Activated naive CD4-positive, alpha-beta T cell treated with Interleukin-2 at 50 U/mL for 16 hours (primary cell): Measurements from ENCODE around the gene DUSP1.

Source experiments
- DNase-seq: peaks from one replicate; pipeline ENCODE4 v3.0.0-alpha.2; 2020

Gene DUSP1

GRCh38 chr5:172741206-172741582 lies 29.8 kb downstream of the DUSP1 start:
- DNase-seq, result no peak

DNA sequence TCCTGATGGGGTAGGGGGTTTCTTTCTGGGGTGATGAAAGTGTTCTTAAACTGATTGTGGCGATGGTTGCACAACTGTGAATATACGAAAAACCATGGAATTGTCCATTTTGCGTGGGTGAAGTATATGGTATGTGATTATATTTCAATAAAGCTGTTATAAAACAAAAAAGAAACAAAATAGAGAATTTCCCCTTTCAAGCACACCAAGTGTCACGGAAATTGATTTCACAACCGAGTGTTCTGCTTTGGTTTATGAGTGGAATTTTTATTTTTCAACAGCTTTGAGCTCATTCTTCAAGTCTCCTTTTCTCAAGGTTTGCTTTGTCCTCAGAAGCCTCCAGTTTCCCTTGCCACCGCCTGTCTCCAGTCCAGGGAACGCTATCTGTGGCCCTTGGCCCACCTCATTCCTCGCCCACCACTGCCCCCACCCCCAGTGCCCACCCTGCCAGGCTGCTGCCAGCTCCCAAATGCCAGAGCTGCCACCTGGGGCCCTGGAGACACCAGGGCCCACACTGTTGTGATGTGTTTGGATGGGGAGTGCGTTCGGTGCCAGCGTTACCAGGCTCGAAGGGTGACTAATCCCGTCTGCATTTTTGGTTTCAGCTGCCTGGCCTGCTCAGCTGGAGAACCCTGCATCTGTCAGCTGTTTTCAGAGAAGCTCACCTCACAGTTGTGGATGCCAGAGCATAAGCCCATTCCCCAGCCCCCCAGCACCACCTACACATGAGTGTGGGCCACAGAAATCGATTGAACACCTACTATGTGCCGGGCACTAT lies 30.4 kb downstream of the DUSP1 start:
- DNase-seq, result no peak

DNA sequence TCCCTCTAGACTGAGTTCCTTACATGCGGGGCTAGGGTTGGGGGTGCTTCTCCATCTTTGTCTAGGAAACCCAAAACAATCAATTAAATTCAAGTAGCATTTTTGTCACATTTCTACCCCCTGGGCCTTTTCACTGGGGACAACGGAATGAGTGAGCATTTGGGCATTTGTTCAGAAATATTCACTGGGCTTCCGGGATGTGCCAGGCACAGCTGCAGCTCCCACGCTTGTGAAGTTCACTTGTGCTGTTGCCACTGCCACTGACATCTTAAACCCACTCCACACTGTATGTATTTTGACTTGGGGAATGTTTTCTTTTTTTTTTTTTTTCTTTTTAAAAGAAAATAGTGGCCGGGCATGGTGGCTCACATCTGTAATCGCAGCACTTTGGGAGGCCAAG lies 31.6 kb downstream of the DUSP1 start:
- no peak for DNase-seq

GRCh38 chr5:172736508-172737135 lies 34.4 kb downstream of the DUSP1 start:
- DNase-seq, result no peak

DNA sequence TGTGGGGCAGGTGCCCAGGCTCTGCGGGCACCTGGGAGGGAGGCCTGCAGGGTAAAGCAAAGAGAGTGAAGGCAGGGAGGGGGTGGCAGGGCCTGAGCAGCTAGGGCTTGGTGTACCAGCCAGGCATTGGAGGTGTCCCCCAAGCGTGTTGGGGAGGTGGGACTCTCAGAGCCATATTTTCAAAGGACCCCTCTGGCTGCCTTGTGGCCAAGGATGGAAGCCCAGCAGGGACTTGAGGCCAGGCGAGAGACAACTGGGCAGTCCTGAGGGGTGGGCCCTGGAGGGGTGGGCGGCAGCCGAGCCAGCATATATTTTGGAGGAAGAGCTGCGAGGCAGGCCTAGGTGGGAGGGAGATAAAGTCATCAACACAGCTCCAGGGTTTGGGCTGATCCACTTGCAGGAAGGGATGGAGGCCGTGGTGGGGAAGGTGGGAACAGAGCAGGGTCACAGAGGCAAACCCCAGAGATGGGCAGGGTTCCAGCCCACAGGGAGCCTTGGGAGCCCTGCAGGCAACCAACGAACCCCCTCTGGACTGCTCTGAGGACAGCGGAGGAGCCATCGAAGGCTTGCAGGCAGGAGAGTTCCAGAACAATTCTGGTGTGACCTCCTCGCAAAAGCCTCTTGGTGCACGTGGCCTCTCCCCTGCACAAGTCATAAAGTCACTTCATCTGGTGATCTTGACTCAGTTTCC lies 35.7 kb downstream of the DUSP1 start:
- DNase-seq, result no peak

DNA sequence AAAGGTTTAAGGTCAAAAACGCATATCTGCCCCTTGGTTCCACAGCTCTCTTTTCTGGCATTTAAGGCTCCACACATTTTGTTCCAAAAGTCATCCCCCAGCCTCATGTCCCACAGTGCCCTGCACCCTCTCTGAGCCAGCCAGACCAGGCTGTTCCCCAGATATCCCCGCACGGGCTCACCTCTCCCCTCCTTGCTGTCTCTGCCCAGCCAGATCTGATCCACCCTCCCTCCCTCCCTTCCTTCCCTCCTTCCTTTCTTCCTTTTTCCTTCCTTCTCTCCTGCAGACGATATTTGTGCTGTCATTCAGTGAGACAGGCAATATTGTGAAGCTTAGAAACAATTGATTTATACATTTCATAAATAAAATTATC lies 37.0 kb downstream of the DUSP1 start:
- no peak for DNase-seq

DNA sequence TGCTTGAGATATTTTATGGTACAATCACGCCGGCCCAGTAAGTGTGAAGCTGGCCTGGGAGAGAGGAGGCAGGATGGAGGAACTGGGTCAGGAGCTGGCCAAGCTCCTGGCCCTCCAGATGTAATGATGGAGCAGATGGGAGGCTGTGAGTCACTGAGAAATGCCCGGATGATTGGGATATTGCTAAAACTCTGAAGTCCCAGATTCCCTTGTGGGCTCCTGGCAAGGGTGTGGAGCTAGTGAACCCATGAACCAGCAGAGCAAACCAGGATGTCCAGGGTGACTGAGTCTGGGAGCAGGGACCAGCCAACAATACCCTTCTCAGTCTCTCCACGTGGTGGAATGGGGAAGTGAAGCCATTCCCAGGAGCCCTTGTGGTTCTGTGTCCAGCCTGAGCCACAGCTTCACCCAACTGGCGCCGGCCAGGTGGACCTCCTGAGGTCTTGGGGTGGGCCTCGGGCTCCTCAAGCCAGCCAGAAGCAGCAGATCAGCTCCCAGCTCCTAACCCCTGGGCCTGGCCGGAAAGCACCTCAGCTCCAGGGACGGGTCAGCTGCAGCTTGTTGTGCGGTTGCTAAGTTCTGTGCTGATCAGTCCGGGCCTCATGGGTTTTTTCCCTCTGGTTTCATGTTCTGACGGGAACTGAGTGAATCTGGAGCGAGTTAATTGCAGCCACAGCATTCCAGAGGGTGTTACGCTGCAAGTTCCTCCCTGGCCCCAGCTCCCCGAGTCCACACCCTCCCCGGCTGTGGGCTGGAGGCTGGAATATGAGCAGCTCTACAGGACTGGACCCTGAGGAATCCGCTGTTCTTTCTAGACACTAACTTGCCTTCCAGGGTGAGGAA lies 37.6 kb downstream of the DUSP1 start:
- DNase-seq, result no peak

DNA sequence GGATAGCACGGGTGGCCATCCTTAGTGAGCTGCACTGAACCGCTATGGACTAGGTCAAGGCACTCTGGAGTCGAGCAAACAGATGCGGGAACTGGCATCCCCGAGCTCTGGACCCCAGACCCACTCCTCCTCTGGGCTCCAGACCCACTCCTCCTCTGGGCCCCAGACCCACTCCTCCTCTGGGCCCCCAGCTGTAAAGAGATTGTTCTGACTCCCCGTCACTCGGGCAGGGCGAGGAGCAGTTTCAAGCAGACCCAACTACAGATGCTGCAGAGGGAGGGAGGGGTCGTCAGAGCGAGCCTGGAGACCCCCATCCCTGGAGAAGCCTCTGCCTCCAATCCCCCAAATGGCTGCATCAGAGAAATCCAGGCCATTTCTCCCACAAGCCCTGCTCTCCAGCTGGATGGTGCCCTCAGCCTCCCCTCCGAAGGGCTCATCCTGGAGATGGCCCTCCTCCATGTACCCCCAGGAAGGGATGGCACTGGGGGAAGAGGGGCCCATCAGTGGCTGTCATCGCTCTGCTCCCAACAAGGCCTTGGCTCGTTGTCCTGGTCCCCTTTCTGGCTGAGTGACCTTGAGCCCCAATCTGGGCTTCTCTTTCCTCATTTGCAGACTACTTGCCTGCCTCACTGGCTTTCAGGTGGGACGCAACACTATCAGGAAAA lies 38.7 kb downstream of the DUSP1 start:
- no peak for DNase-seq

DNA sequence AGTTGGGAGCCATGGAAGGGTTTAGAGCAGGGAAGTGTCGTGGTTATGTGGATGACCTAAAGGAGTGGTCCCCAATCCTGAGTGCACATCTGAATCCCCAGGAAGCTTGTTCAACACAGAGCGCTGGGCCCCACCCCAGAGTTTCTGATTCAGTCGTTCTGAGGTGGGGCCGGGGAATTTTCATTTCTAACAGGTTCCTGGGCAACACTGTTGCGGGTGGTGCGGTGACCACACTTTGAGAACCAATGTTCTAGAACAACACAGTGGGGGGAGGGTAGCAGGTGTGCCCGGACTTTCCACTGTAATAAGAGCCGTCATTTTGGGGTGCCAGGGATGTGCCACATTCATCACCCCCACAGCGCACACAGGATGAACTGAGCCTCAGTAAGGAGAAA lies 39.3 kb downstream of the DUSP1 start:
- no peak for DNase-seq

DNA sequence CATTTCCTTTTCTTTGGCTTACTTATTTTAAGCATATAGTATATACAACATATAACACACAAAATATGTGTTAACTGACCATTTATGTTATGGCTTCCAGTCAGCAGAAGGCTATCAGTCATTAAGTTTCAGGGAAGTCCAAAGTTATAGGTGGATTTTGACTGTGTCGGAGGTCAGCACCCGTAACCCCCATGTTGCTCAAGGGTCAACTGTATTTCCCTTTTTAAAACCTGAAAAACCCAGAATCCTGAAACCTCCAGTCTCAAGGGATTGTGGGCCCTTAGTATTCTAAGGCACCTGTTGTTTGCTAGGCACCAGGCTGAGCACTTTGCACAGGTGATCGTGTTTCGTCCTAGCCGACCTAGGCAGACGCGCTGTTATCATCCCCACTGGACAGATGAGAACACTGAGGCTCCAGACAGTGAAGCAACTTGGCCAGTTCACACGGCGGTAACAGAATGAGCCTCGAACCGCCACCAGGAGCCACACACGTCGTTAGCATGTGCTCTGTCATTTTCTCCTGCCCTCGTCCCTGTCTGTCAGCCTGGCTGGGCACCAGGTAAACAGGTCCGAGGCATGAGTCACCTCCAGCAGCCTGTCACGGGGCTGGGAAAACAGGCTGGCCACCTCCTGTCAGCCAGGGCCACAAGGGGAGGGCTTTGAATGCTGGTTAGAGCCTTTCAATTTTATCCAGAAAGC lies 39.9 kb downstream of the DUSP1 start:
- DNase-seq, result no peak

GRCh38 chr5:172730222-172730621 lies 40.8 kb downstream of the DUSP1 start:
- DNase-seq, result no peak

- no peak for DNase-seq
These were observed 41.4 kb downstream of the DUSP1 start for GRCh38 chr5:172729588-172729987.

DNA sequence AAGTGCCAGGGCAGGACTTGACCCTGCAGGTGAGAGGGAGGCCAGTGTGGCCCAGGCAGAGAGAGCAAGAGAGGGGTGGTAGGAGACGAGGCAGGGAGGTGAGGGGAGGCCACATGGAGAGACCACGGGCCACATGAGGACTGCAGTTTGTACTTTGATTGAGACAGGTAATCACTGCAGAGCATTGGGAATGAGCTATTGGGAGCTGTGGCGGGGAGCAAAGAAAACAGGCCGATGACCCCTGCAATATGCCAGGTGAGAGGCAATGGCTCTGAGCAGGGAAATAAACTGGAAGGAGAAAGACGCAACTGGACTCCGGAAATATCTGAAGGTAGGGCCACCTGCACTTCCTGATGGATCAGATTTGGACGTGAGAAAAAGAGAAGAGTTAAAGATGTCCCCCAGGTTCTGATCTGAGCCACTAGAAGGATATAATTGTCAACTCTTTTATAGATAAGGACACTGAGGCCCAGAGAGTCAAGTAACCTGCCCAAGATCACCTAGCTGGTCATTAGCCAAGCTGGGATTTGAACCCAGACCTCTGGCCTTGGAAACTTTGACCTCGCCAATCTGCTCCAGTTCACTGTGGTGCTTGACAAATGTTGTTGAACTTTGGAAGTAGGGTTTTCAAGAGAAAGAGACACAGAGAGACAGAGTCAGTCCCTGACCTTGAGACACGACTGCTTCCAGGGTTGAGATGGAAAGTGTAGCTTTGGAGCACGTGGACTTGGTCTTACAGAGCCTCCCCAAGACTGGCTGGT lies 42.3 kb downstream of the DUSP1 start:
- no peak for DNase-seq

DNA sequence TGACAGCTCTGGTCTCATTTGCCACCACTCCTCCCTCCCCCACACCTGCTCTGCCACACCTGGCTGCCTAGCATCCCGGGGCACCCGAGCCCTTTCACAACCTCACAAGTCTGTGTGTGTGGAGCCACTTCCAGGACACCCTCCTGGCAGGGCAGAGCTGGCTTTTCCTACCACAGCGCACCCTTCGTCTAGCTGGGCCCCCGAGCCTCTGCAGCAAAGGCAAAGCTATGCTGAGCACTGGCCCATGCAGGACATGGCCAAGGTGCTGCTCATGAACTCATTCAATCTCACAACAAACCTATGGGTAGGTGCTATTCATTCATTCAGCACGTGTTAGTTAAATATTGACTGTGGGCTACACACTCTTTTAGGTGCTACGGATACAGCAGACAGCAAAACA lies 43.4 kb downstream of the DUSP1 start:
- no peak for DNase-seq

GRCh38 chr5:172726966-172727365 lies 44.0 kb downstream of the DUSP1 start:
- no peak for DNase-seq

DNA sequence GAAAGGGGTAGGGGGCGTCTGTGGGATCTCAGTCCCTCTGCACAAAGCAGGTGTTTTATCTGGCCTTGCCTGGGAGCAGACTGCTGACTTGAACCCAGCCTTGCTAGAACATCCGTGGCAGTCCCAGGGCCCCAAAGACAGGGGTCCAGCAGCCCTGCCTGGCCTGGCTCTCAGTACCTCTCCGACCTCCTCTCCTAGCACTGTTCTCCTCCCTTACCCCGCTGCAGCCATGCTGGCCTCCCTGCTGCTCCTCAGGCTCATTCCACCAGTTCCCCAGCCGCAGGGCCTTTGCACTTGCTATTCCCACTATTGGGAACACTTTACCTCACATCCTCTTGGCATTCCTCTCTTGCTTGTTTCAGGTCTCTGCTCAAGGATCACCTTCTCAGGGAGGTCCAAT lies 45.2 kb downstream of the DUSP1 start:
- no peak for DNase-seq

GRCh38 chr5:172725273-172725672 lies 45.7 kb downstream of the DUSP1 start:
- DNase-seq, result no peak

- no peak for DNase-seq
These were observed 46.5 kb downstream of the DUSP1 start for GRCh38 chr5:172724242-172725183.

- no peak for DNase-seq
These were observed 47.5 kb downstream of the DUSP1 start for GRCh38 chr5:172723508-172723907.

DNA sequence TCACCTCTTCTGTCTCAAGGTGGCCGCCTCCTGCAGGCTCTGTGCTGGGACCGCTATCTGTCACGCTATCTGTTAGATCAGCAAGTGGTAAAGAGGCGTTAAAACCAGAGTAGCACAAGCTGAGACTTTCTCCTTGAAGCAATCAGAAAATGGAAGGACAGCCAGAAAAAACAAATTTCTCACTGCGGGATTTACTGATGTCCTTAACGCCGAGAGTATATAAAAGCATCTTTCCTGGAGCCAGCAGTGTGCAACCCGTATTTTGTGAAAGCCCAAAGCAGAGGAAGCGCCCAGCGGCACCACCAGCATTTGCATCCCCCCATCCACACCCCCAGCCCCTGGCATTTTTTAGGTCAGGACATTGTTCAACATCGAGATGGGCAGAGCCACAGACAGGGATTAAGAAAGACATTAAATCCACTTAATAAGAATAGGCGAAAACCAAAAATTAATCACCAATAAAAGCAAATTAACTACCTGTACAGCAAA lies 48.6 kb downstream of the DUSP1 start:
- DNase-seq, result peak; percentile 43
